ENCODE measurements around the gene MRTFB.

Gene MRTFB

GRCh38 chr16:14063618-14064581 lies 7.2 kb upstream of the MRTFB start:
- no peak for DNase-seq (ENCODE audit: low spot score)

- DNase-seq (ENCODE audit: low spot score): no peak
Measured at GRCh38 chr16:14069818-14070217, 1.3 kb upstream of the MRTFB start.

GRCh38 chr16:14070555-14070876 lies 603 bp upstream of the MRTFB start:
- DNase-seq (ENCODE audit: low spot score): no peak

GRCh38 chr16:14071576-14072271 lies 605 bp downstream of the MRTFB start:
- no peak for DNase-seq (ENCODE audit: low spot score)

- DNase-seq (ENCODE audit: low spot score): no peak
Measured at GRCh38 chr16:14072360-14072759, 1.2 kb downstream of the MRTFB start.

GRCh38 chr16:14074544-14074943 lies 3.4 kb downstream of the MRTFB start:
- no peak for DNase-seq (ENCODE audit: low spot score)

GRCh38 chr16:14077918-14078317 lies 6.8 kb downstream of the MRTFB start:
- no peak for DNase-seq (ENCODE audit: low spot score)

GRCh38 chr16:14086477-14086876 lies 15.4 kb downstream of the MRTFB start:
- DNase-seq (ENCODE audit: low spot score): no peak

GRCh38 chr16:14087181-14087580 lies 16.1 kb downstream of the MRTFB start:
- DNase-seq (ENCODE audit: low spot score): no peak

- DNase-seq (ENCODE audit: low spot score): no peak
Measured at GRCh38 chr16:14087590-14088154, 16.6 kb downstream of the MRTFB start.

GRCh38 chr16:14088155-14088753 lies 17.1 kb downstream of the MRTFB start:
- no peak for DNase-seq (ENCODE audit: low spot score)

- DNase-seq (ENCODE audit: low spot score): no peak
Measured at GRCh38 chr16:14089283-14089823, 18.2 kb downstream of the MRTFB start.

GRCh38 chr16:14092561-14092960 lies 21.4 kb downstream of the MRTFB start:
- no peak for DNase-seq (ENCODE audit: low spot score)

GRCh38 chr16:14095883-14096551 lies 24.9 kb downstream of the MRTFB start:
- no peak for DNase-seq (ENCODE audit: low spot score)

GRCh38 chr16:14097182-14097959 lies 26.3 kb downstream of the MRTFB start:
- DNase-seq (ENCODE audit: low spot score): no peak

GRCh38 chr16:14098081-14098480 lies 27.0 kb downstream of the MRTFB start:
- no peak for DNase-seq (ENCODE audit: low spot score)

- DNase-seq (ENCODE audit: low spot score): no peak
Measured at GRCh38 chr16:14100825-14101224, 29.7 kb downstream of the MRTFB start.

GRCh38 chr16:14101415-14101814 lies 30.3 kb downstream of the MRTFB start:
- no peak for DNase-seq (ENCODE audit: low spot score)

GRCh38 chr16:14102925-14103720 lies 32.0 kb downstream of the MRTFB start:
- DNase-seq (ENCODE audit: low spot score): no peak

- DNase-seq (ENCODE audit: low spot score): no peak
Measured at GRCh38 chr16:14104066-14104465, 32.9 kb downstream of the MRTFB start.
